ENCODE data around the gene LTBP1.
"Not testable (repeated sequence)": the region's sequence is repeated elsewhere in the genome, so short reads cannot be mapped to it uniquely, and the experiment has no call there.

LTBP1 gene

DNA sequence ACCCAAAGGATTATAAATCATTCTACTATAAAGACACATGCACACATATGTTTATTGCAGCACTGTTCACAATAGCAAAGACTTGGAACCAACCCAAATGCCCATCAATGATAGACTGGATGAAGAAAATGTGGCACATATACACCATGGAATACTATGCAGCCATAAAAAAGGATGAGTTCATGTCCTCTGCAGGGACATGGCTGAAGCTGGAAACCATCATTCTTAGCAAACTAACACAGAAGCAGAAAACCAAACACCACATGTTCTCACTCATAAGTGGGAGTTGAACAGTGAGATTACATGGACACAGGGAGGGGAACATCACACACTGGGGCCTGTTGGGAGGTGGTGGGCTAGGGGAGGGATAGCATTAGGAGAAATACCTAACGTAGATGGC is 288.8 kb downstream of the LTBP1 start:
- not testable (repeated sequence) for DNase-seq

GRCh38 chr2:33236482-33237385 is 290.0 kb downstream of the LTBP1 start:
- DNase-seq, result no peak

DNA sequence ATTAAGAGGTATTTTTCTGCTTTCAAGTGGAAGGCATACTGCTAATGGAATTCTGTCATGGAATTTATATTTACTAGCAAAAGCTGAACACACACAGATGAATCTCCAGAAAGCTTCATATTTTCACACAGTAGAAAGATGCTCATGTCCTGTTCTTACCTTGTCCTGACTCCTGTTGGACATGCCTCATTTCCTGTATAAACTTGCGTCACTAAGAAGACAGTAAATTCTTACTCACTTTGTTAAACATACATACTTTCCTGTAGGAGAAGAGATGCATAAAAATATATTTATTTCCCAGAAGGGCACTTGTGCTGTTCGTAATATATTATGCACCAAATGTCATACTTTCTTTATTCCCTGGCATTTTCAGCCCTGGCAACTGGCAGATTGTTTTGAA is 291.4 kb downstream of the LTBP1 start:
- no peak for DNase-seq

DNA sequence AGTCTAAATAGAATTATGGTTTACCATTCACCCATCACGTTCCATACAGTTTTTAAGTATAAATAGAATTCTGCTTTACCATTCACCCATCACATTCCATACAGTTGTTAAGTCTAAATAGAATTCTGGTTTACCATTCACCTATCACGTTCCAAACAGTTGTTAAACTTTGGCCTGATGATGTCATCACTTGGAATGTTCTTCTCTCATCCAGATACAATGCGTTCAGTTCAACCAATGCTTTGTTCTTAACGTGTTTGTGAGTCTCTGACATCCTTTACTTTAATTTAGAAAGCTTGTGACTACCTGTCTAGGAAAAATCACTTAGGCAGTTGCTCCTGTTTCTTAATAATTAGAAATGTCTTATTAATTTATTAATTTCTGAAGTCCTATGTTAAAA is 293.4 kb downstream of the LTBP1 start:
- DNase-seq, result no peak

DNA sequence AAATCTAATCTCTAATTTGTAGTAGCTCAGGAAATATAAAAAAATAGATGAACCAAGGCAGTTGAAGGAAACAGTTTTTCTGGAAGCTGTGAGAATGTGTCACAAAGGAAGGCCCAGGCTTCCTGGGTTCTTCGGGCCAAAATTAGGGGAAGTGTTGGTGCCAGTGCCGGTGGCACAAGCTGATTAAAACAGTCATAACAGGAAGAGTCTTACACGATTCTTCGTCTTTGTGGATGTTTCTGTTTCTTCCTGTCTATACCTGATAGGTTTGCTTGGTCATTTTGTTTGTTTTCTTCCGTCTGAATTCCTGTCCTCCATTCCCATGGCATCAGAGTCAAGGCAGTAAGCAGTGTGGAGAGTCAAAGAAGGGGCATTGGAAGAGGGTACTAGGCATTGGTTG is 294.3 kb downstream of the LTBP1 start:
- DNase-seq, result no peak

DNA sequence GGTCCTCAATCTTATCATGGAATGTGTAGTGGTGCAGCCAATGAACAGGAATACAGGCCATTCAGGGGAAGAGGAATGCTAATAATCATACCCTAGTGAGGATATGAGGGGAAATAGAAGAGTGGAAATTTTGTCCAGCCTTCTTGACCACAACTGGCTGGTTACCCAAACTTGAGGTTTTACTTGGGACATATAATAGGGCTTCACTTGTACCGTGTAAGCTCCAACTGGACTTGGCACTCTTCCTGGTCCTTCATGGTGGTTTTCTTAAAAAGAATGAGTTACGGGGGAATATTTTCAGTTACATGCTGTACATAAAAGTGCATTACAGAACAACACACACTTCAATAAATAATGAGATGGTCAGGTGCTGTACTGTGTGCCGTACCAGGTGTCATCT is 294.8 kb downstream of the LTBP1 start:
- no peak for DNase-seq

GRCh38 chr2:33242845-33243244 is 296.1 kb downstream of the LTBP1 start:
- no peak for DNase-seq

- DNase-seq, result no peak
Observed at GRCh38 chr2:33246432-33246831, 299.7 kb downstream of the LTBP1 start.

DNA sequence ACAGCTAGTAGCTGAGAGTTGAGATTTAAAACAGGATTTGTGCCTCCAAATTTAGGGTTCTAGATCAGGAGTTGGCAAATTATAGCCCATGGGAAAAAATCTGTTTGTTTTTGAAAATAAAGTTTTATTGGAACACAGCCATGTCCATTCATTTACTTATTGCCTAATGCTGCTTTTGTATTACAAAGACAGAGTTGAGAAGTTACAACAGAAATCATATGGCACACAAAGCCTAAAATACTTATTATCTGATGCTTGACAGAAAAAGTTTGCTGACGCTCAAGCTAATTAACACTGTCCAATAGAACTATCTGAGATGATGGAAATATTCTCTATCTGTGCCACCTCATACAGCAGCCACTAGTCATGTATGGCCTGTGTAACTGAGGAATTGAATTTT is 300.6 kb downstream of the LTBP1 start:
- DNase-seq, result no peak

DNA sequence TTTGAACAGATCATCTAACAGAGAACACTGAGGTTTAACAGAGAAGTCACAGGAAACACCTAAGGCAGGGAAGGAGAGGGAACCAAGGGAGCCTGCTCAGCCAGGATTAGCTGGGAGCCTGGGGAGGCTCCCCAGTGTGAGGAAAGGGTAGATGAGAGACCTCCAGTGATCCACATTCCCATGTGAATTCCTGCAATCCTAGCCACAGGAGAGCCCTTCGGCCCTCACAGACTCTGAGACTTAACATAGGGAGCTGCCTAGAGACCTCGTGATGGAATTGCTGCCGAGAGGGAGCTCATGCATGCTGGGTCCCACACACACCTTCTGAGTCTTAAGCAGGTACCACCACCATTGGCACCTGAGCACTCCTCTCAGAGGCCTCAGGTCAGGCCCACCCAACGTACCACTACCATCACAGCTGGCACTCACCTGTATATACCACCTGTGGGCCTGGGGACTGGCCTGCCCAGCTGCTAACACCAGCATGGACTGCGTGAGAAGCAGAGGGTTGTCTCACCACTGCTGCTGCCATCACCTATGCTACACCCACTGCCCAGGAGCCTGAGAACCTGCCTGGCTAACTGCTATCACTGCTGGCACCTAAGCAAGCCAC is 303.8 kb downstream of the LTBP1 start:
- DNase-seq, result no peak

DNA sequence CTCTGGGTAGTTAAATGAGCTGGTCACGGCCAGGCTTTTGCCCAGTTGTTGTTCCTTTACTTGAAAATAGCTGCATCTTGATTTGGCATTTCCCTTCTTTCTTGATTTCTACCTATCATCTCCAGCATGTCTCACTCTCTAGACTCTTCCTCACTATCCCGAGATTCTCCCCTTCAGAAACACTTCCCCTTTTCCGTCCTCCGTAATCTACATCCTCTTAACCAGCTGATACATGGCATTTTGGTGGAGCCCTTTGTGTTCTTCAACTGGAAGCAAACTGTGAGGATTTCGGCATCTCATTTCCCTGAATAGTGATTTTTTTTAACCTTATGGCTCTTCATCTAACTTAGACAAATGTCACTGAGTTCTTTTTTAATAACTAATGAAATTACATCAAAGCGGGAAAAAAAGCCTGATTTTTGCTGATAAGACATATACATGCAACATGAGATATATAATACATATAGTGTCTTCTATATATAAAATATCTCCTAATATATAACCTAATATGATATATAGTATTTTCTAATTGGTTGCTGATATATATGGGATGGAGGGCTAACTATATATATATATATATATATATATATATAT is 309.5 kb downstream of the LTBP1 start:
- DNase-seq, result no peak

- DNase-seq, result no peak
Observed at GRCh38 chr2:33258387-33258786, 311.6 kb downstream of the LTBP1 start.

GRCh38 chr2:33262097-33262496 is 315.3 kb downstream of the LTBP1 start:
- no peak for DNase-seq

GRCh38 chr2:33264766-33265165 is 318.0 kb downstream of the LTBP1 start:
- no peak for DNase-seq

DNA sequence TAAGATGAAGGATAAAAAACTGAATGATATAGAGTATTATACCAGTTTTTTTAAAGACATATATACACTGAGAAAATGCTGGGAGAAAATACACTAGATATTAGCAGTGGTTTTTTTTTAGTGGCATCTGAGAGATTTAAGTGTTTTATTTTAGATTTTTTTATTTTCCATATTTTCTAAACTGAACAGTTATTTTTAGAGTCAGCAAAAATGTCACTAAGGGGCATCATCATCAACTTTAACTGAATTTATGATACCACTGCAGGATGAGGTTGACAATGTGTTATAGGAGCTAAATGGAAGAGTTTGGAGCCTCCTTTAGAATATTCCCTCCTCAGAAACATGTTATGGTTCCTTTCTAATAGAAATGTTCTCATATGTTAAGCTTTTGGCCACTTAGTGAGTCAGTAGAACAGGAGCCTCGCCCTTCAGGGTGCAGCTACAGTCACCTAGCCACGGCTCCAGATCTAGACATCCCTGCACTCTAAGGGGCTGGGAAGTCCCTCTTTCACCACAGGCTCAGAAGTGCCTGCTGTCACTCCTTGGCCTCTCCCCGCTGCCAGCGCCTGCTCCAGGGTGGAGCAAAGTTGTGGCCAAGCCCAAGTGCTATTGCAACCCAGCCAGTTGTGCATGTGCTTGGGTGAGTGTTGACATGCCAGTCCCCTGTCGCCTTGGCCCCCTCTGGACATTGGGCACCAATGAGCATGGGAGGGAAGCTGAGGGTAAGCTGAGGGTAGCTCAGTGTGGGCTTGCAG is 319.0 kb downstream of the LTBP1 start:
- no peak for DNase-seq

DNA sequence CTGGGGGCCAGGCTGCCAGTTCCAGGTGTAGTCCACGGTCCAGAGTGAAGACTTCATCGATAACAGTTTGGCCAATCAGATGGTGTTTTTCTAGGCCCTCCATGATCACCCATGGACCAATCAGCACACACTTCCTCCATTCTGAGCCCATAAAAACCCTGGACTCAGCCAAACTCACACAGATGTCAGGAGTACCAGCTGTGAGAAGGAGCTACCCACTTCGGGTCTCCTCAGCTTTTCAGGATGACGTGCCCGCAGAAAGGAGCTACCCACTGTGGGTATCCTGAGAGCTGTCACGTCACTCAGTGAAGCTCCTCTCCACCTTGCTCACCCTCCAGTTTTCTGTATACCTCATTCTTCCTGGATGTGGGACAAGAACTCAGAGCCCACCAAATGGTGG is 319.7 kb downstream of the LTBP1 start:
- DNase-seq, result no peak

GRCh38 chr2:33267043-33267442 is 320.3 kb downstream of the LTBP1 start:
- no peak for DNase-seq

GRCh38 chr2:33267756-33268155 is 321.0 kb downstream of the LTBP1 start:
- no peak for DNase-seq

DNA sequence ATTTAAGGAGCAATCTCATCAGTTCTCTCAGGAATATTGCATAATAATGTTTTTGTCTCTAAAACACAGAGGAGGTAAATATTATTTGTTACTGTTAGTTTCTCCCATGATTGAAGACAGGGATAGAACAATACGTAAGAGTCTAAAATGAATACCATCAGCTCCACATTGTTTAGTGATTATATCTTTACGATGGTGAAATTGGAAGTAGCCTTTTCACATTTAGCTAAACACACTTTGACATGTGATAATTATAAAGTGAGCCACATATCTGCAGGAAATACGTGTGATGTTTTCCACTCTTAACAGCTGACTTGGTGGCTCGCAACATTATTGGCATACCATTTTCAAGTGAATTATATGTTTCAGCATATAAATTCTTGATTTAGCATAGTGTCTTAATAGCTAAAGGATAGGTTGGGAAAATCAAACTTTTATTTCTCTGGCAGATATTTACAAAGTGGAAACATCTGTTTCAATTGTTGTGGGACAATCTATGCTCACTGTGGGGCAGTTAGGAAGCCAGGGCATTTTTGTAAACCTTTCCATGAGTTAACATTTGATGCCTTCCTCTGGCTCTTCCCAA is 321.6 kb downstream of the LTBP1 start:
- no peak for DNase-seq

DNA sequence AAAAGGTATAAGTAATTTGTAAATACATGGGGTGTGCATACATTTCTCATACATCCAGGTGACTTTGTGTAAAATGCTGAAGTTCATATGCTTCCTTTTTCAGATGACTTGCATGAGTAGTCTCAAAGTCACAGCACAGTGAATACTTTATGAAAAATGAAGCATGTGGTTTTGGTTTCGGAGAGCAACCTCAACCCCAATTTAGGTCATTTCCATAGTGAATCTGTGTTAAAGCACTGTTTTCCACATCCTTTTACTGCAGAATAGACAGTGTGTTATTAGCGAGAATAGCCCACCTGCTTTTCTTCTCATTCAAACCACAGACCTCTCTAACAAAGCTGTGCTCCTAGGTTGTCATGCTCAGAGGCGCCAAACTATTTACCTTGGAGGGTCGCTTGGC is 325.2 kb downstream of the LTBP1 start:
- DNase-seq, result no peak

DNA sequence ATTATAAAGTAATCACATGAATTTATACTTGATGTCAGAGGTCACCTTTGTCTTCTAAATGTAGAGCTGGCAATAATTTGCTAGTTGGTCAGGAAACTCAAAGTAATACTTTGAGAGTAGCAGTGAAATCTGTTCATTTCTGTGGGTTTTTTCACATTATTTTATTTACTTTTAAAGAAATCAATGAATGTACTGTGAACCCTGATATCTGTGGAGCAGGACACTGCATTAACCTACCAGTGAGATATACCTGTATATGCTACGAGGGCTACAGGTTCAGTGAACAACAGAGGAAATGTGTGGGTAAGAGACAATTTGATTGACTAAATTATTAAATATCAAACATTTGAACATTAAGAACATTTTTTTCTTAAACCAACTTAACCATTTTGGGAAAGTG is 326.7 kb downstream of the LTBP1 start:
- no peak for DNase-seq

GRCh38 chr2:33274524-33274923 is 327.8 kb downstream of the LTBP1 start:
- no peak for DNase-seq
